IPS-18a (cell line): ENCODE measurements around the gene FLNB.
A peak's percentile ranks its signal among the peaks of the same experiment; 100 is the strongest.

Source experiments
- H3K27ac ChIP-seq: one replicate; pipeline ENCODE4 v1.5.1; 2013; ENCODE audit warnings: low read length
- H3K27me3 ChIP-seq: one replicate; pipeline ENCODE4 v1.6.1; 2013; ENCODE audit warnings: mild to moderate bottlenecking, low read length; ENCODE audit not compliant: control insufficient read depth, insufficient read depth
- H3K36me3 ChIP-seq: one replicate; pipeline ENCODE4 v1.6.1; 2013; ENCODE audit warnings: low read depth, low read length; ENCODE audit not compliant: control insufficient read depth
- H3K4me1 ChIP-seq: one replicate; pipeline ENCODE4 v1.6.1; 2013; ENCODE audit warnings: low read depth, low read length; ENCODE audit not compliant: control insufficient read depth
- H3K4me3 ChIP-seq: one replicate; pipeline ENCODE4 v1.5.1; 2013; ENCODE audit warnings: low read length
- H3K9ac ChIP-seq: one replicate; pipeline ENCODE4 v1.6.1; 2013; ENCODE audit warnings: mild to moderate bottlenecking, low read length, moderate library complexity
- H3K9me3 ChIP-seq: one replicate; pipeline ENCODE4 v1.6.1; 2013; ENCODE audit warnings: low read depth, low read length; ENCODE audit not compliant: control insufficient read depth

The FLNB gene

GRCh38 chr3:58001979-58002378 is 6.2 kb upstream of the FLNB start:
- no peaks in the 10 kb centered on the region for H3K36me3 ChIP-seq
- H3K4me3 ChIP-seq: no peak overlapping the region
- H3K27me3 ChIP-seq: no peaks in the 10 kb centered on the region
- H3K9me3 ChIP-seq: no peaks in the 10 kb centered on the region
- no peak overlapping the region for H3K9ac ChIP-seq
- no peaks in the 10 kb centered on the region for H3K4me1 ChIP-seq
- H3K27ac ChIP-seq: no peak overlapping the region

- no peak overlapping the region for H3K9ac ChIP-seq
- no peaks in the 10 kb centered on the region for H3K36me3 ChIP-seq
- no peaks in the 10 kb centered on the region for H3K27me3 ChIP-seq
- H3K9me3 ChIP-seq: no peaks in the 10 kb centered on the region
- no peak overlapping the region for H3K27ac ChIP-seq
- no peak overlapping the region for H3K4me3 ChIP-seq
- H3K4me1 ChIP-seq: no peaks in the 10 kb centered on the region
Measured at GRCh38 chr3:58003093-58003492, 5.1 kb upstream of the FLNB start.

- Histone ChIP-seq H3K9ac (no peak overlapping the region), H3K4me1 (peaks cover 5% of the 10 kb centered on the region), H3K4me3 (no peak overlapping the region), H3K36me3 (no peaks in the 10 kb centered on the region), H3K27ac (no peak overlapping the region), H3K9me3 (no peaks in the 10 kb centered on the region), H3K27me3 (no peaks in the 10 kb centered on the region)
Measured at GRCh38 chr3:58004973-58005372, 3.2 kb upstream of the FLNB start.

DNA sequence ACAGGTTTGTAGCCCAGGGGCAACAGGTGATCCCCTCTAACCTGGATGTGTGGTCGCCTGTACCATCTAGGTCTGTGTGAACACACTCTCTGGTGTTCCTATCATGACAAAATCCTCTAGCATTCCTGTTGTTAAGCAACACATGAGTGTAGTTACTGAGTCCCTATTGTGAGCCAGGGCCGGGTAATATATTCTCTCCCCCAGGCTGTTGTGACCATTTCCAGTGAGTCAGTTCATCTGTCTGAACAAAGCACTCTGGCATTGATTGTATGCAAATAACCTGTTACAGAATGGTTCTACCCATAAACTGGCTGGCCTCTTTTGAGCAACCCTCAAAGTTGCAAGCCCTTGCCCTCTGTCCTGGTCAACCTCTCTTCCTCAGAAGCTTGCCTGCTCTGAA is 2.6 kb upstream of the FLNB start:
- H3K4me1 ChIP-seq: peaks cover 8% of the 10 kb centered on the region

DNA sequence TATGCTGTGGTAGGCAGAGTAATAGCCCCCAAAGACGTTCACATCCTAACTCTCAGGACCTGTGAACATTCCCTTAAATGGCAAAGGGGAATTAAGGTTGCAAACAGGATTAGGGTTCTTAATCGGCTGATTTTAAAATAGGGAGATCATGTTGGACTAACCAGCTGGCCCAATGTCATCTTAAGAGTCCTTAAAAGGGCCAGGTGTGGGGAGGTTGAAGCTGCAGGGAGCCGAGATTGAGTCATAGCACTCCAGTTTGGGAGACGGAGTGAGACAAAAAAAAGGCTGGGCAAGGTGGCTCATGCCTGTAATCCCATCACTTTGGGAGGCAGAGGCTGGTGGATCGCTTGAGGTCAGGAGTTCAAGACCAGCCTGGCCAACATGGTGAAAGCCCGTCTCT is 1.6 kb upstream of the FLNB start:
- Histone ChIP-seq H3K9ac (no peak overlapping the region), H3K4me3 (no peak overlapping the region), H3K27ac (no peak overlapping the region), H3K27me3 (no peaks in the 10 kb centered on the region), H3K9me3 (no peaks in the 10 kb centered on the region), H3K4me1 (peaks cover 13% of the 10 kb centered on the region), H3K36me3 (no peaks in the 10 kb centered on the region)

More for the DNA sequence above, 2.6 kb upstream of the FLNB start:
- Histone ChIP-seq H3K4me3 (no peak overlapping the region), H3K27me3 (no peaks in the 10 kb centered on the region), H3K9me3 (no peaks in the 10 kb centered on the region), H3K9ac (no peak overlapping the region), H3K27ac (no peak overlapping the region), H3K36me3 (no peaks in the 10 kb centered on the region)

- Histone ChIP-seq H3K27me3 (no peaks in the 10 kb centered on the region), H3K9me3 (no peaks in the 10 kb centered on the region), H3K4me1 (peaks cover 13% of the 10 kb centered on the region), H3K36me3 (no peaks in the 10 kb centered on the region), H3K27ac (no peak overlapping the region), H3K9ac (peak overlapping the region; percentile 58), H3K4me3 (peak overlapping the region; percentile 78)
Measured at GRCh38 chr3:58009026-58009748, 965 bp downstream of the FLNB start.

DNA sequence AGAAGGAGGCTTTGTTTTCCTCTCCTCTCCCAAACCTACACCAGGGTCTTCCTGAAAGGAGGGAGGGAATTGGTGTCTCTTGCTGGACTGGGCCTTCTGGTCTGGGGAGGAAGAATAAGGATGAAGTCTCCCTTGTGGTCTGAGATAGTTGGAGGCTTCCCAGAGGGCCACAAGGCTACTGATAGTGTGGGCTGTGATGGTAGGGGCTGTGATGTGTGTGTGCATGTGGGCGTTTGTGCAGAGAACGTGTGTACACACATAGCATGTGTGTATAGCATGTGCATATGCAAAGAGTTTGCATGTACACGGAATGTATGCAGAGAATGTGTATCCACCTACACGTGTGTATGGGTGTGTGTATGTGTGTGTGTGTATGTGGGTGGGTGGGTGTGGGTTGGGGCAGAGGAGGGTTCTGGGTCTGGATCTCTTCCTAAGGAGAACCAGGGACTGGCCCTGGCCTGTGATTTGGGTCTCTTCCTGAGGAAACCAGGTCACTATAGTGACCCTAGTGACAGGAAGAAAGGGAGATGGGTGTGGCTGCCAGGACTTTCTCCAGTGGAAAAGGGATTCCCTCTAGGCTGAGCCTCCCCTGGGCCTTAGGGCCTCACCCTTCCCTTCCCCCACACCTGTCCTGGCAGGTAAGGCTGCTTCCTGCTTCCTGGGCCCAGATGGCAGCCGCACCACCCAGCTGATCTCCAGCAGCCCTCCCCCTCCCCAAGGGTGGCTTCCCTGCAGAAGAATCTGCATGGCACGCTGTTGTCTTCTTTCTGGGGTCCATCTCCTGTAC is 1.7 kb downstream of the FLNB start:
- H3K4me1 ChIP-seq: peaks cover 13% of the 10 kb centered on the region

GRCh38 chr3:58010562-58010961 is 2.3 kb downstream of the FLNB start:
- Histone ChIP-seq H3K9ac (no peak overlapping the region), H3K36me3 (no peaks in the 10 kb centered on the region), H3K4me3 (no peak overlapping the region), H3K4me1 (peaks cover 13% of the 10 kb centered on the region), H3K27me3 (no peaks in the 10 kb centered on the region), H3K9me3 (no peaks in the 10 kb centered on the region), H3K27ac (no peak overlapping the region)

More for the DNA sequence above, 1.7 kb downstream of the FLNB start:
- Histone ChIP-seq H3K27ac (no peak overlapping the region), H3K9ac (peak overlapping the region; percentile 26), H3K27me3 (no peaks in the 10 kb centered on the region), H3K36me3 (no peaks in the 10 kb centered on the region), H3K9me3 (no peaks in the 10 kb centered on the region), H3K4me3 (peak overlapping the region; percentile 78)

- Histone ChIP-seq H3K9ac (no peak overlapping the region), H3K27ac (no peak overlapping the region), H3K4me3 (no peak overlapping the region), H3K9me3 (no peaks in the 10 kb centered on the region), H3K27me3 (no peaks in the 10 kb centered on the region), H3K36me3 (no peaks in the 10 kb centered on the region), H3K4me1 (peaks cover 13% of the 10 kb centered on the region)
Measured at GRCh38 chr3:58011580-58011979, 3.4 kb downstream of the FLNB start.

DNA sequence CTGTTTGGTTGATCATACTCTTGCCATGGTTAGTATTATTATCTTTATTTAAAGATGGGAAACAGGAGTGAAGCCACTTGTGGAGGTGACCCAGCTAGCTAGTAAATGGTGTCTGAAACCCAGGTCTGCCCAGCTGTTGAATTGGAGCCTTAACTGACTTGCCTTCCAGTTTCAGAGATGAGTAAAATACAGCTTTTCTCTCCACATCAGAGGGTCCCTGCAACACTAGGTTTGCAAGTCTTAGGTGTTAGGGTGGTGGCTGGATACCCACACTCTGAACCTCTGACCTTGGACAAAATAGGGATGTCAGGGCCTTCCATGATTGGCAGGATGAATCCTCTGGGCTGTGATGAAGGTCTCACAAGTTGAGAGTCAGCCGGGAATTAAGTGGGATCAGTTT is 4.1 kb downstream of the FLNB start:
- H3K9ac ChIP-seq: no peak overlapping the region
- H3K4me3 ChIP-seq: no peak overlapping the region
- H3K36me3 ChIP-seq: no peaks in the 10 kb centered on the region
- no peaks in the 10 kb centered on the region for H3K27me3 ChIP-seq
- peaks cover 13% of the 10 kb centered on the region for H3K4me1 ChIP-seq
- H3K27ac ChIP-seq: no peak overlapping the region
- H3K9me3 ChIP-seq: no peaks in the 10 kb centered on the region

- Histone ChIP-seq H3K9ac (no peak overlapping the region), H3K27ac (no peak overlapping the region)
Measured at GRCh38 chr3:58013099-58013498, 4.9 kb downstream of the FLNB start.

More at GRCh38 chr3:58013099-58013498, 4.9 kb downstream of the FLNB start:
- H3K4me1 ChIP-seq: peaks cover 13% of the 10 kb centered on the region
- H3K36me3 ChIP-seq: no peaks in the 10 kb centered on the region
- no peaks in the 10 kb centered on the region for H3K27me3 ChIP-seq
- H3K4me3 ChIP-seq: no peak overlapping the region
- no peaks in the 10 kb centered on the region for H3K9me3 ChIP-seq
